SU-DHL-6 (cell line): ENCODE measurements around the gene LRBA.

Source experiments
- H2AFZ ChIP-seq: fragments of 200-600 bp; sonication (generic); 2 replicates; pipeline ENCODE4 v1.6.1; 2014; ENCODE audit warnings: low read depth, mild to moderate bottlenecking, moderate library complexity, mixed read lengths, antibody characterized with exemption, low read length; ENCODE audit not compliant: severe bottlenecking
- H3F3A ChIP-seq: fragments of 200-600 bp; shearing (Covaris generic); 2 replicates; pipeline ENCODE4 v1.6.0; 2016; ENCODE audit warnings: antibody characterized with exemption, mild to moderate bottlenecking; ENCODE audit not compliant: insufficient read depth
- H3K27ac ChIP-seq: fragments of 200-600 bp; sonication (generic); 2 replicates; pipeline ENCODE4 v1.5.1; 2016; ENCODE audit warnings: low read depth, mild to moderate bottlenecking, low read length, moderate library complexity, mixed read lengths
- H3K27me3 ChIP-seq: fragments of 200-600 bp; sonication (generic), shearing (Covaris generic); 2 replicates; pipeline ENCODE4 v1.6.0; 2014; ENCODE audit warnings: mild to moderate bottlenecking, low read length
- H3K36me3 ChIP-seq: fragments of 200-600 bp; sonication (generic); 2 replicates; pipeline ENCODE4 v1.6.1; 2014; ENCODE audit warnings: mild to moderate bottlenecking, low read length, mixed read lengths
- H3K4me2 ChIP-seq: fragments of 300-600, 200-600 bp; shearing (Covaris generic), sonication (generic); 2 replicates; pipeline ENCODE4 v1.6.0; 2014; ENCODE audit warnings: low read length, low read depth, mild to moderate bottlenecking; ENCODE audit not compliant: poor library complexity, severe bottlenecking
- H3K4me3 ChIP-seq: fragments of 200-600 bp; sonication (generic); 2 replicates; pipeline ENCODE4 v1.5.1; 2014; ENCODE audit warnings: antibody characterized with exemption, low read length, mild to moderate bottlenecking, mixed read lengths; ENCODE audit not compliant: insufficient read depth, poor library complexity, severe bottlenecking
- H3K79me2 ChIP-seq: fragments of 200-600 bp; sonication (generic); 2 replicates; pipeline ENCODE4 v1.6.1; 2014; ENCODE audit warnings: mild to moderate bottlenecking, low read length, moderate library complexity; ENCODE audit not compliant: insufficient read depth
- H3K9ac ChIP-seq: fragments of 200-600 bp; sonication (generic); 2 replicates; pipeline ENCODE4 v1.7.0; 2014; ENCODE audit warnings: mild to moderate bottlenecking, low read length
- H3K9me2 ChIP-seq: fragments of 200-600 bp; sonication (generic); replicated peaks from 2 replicates; pipeline ENCODE4 v1.6.1; 2014; ENCODE audit warnings: low read length; ENCODE audit not compliant: insufficient read depth
- H3K9me3 ChIP-seq: fragments of 200-600 bp; sonication (generic); 2 replicates; pipeline ENCODE4 v1.6.1; 2014; ENCODE audit warnings: low read length, mixed read lengths; ENCODE audit not compliant: insufficient read depth
- H4K20me1 ChIP-seq: fragments of 200-600 bp; sonication (generic); 2 replicates; pipeline ENCODE4 v1.6.1; 2014; ENCODE audit warnings: low read depth, mild to moderate bottlenecking, antibody characterized with exemption, low read length, moderate library complexity, mixed read lengths
- EZH2phosphoT487 ChIP-seq: fragments of 200-600 bp; sonication (generic), shearing (Covaris generic); conservative IDR thresholded peaks from 2 replicates; pipeline ENCODE4 v1.6.1; 2018; ENCODE audit warnings: mild to moderate bottlenecking, antibody characterized with exemption, low read length, moderate library complexity, mixed read lengths
- TF ChIP-seq, protein P1 (sequence below): fragments of 200-600 bp; sonication (generic); IDR thresholded peaks from one replicate; pipeline ENCODE4 v1.5.1; 2017; ENCODE audit warnings: antibody characterized with exemption, mild to moderate bottlenecking, low read length, moderate library complexity; ENCODE audit not compliant: insufficient read depth, poor library complexity, severe bottlenecking

LRBA gene

DNA sequence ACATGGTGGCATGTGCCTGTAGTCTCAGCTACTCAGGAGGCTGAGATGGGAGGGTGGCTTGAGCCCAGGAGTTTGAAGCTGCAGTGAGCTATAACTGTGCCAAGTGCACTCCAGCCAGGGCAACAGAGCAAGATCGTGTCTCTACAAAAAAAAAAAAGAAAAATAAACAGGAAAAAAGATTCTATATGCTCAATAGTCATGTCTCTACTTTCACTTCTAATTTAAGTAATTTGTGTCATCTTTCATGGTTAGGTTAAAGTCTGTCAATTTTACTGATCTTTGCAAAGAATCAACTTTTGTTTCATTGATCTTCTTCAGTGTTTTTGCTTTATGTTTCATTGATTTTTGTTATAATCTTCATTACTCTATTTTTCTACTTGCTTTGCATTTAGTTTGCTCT, 539.3 kb downstream of the LRBA start:
- Histone ChIP-seq H3F3A (no peaks in the 10 kb centered on the region), H3K9me3 (no peaks in the 10 kb centered on the region), H3K27me3 (no peaks in the 10 kb centered on the region), H3K4me3 (no peak overlapping the region), H4K20me1 (no peaks in the 10 kb centered on the region), H3K79me2 (no peaks in the 10 kb centered on the region), H3K4me2 (no peak overlapping the region), H3K36me3 (peaks cover 5% of the 10 kb centered on the region; the same call in 1 of the 2 replicates), H3K9me2 (no peaks in the 10 kb centered on the region), H2AFZ (no peak overlapping the region), H3K9ac (no peak overlapping the region), H3K27ac (no peak overlapping the region)
- TF ChIP-seq EZH2phosphoT487: no peak
- TF ChIP-seq, protein P1, sequence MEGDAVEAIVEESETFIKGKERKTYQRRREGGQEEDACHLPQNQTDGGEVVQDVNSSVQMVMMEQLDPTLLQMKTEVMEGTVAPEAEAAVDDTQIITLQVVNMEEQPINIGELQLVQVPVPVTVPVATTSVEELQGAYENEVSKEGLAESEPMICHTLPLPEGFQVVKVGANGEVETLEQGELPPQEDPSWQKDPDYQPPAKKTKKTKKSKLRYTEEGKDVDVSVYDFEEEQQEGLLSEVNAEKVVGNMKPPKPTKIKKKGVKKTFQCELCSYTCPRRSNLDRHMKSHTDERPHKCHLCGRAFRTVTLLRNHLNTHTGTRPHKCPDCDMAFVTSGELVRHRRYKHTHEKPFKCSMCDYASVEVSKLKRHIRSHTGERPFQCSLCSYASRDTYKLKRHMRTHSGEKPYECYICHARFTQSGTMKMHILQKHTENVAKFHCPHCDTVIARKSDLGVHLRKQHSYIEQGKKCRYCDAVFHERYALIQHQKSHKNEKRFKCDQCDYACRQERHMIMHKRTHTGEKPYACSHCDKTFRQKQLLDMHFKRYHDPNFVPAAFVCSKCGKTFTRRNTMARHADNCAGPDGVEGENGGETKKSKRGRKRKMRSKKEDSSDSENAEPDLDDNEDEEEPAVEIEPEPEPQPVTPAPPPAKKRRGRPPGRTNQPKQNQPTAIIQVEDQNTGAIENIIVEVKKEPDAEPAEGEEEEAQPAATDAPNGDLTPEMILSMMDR: no peak

GRCh38 chr4:150464523-150464922, 550.6 kb downstream of the LRBA start:
- no peak for TF ChIP-seq EZH2phosphoT487
- TF ChIP-seq, protein P1: no peak
- Histone ChIP-seq H3F3A (no peaks in the 10 kb centered on the region), H2AFZ (no peak overlapping the region), H3K36me3 (no peaks in the 10 kb centered on the region; the same call in 1 of the 2 replicates), H3K27ac (no peak overlapping the region), H3K9me2 (no peaks in the 10 kb centered on the region), H3K9me3 (no peaks in the 10 kb centered on the region), H3K4me2 (no peak overlapping the region), H3K9ac (no peak overlapping the region), H3K4me3 (no peak overlapping the region), H3K27me3 (no peaks in the 10 kb centered on the region), H3K79me2 (no peaks in the 10 kb centered on the region), H4K20me1 (no peaks in the 10 kb centered on the region)

DNA sequence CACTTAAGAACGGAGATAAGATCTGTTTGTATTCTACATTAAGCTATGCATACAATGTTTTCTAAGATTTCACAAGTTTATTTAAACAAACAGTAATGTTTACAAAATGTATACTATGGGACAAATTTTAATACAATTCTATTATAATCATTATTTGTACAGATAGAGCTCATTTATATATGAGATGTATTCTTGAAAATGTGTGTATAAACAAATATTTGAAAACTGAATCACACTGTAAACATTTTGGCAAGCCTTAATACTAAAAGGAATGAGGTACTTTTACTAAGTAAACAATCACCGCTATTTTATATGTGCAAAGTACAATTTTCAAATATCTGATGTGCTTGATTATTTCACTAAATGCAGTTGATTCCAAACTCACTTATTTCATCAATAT, 552.3 kb downstream of the LRBA start:
- no peaks in the 10 kb centered on the region for H4K20me1 ChIP-seq
- H3K9me2 ChIP-seq: no peaks in the 10 kb centered on the region
- H3F3A ChIP-seq: no peaks in the 10 kb centered on the region
- no peaks in the 10 kb centered on the region for H3K9me3 ChIP-seq
- H3K9ac ChIP-seq: no peak overlapping the region
- no peaks in the 10 kb centered on the region; the same call in none of the 2 replicates for H3K36me3 ChIP-seq
- no peak overlapping the region for H3K4me2 ChIP-seq
- H3K4me3 ChIP-seq: no peak overlapping the region
- no peak overlapping the region for H2AFZ ChIP-seq
- H3K27ac ChIP-seq: no peak overlapping the region
- TF ChIP-seq EZH2phosphoT487: no peak
- TF ChIP-seq, protein P1: no peak
- H3K79me2 ChIP-seq: no peaks in the 10 kb centered on the region
- no peaks in the 10 kb centered on the region for H3K27me3 ChIP-seq

DNA sequence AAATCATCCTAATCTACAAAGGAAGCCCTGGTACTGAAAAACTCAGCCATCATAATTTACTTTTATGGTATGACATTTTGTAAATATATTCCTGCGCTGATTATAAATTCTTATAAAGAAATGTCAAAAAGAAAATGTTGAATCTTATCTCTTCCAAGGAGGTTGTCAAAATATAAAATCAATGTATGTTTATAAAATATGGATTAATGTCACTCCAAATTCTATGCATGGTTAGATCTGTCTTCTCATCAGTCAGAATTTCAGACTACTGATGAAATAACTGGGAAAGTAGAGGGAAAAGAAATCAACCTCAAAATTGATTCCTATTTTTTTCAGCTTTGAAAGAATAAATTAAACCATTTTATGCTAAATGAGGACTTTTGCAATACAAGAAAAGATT, 553.1 kb downstream of the LRBA start:
- H3K9me3 ChIP-seq: no peaks in the 10 kb centered on the region
- no peak overlapping the region for H3K4me3 ChIP-seq
- TF ChIP-seq EZH2phosphoT487: no peak
- TF ChIP-seq, protein P1: no peak
- no peaks in the 10 kb centered on the region for H3K27me3 ChIP-seq
- no peaks in the 10 kb centered on the region for H4K20me1 ChIP-seq
- H3K4me2 ChIP-seq: no peak overlapping the region
- H3K36me3 ChIP-seq: peaks cover 2% of the 10 kb centered on the region
- H3K79me2 ChIP-seq: no peaks in the 10 kb centered on the region
- H3F3A ChIP-seq: no peaks in the 10 kb centered on the region
- H2AFZ ChIP-seq: no peak overlapping the region
- H3K27ac ChIP-seq: no peak overlapping the region
- no peak overlapping the region for H3K9ac ChIP-seq
- no peaks in the 10 kb centered on the region for H3K9me2 ChIP-seq
